SU-DHL-6 (cell line): ENCODE measurements around the gene KIRREL2.

Experiments used
- EZH2phosphoT487 ChIP-seq: fragments of 200-600 bp; sonication (generic), shearing (Covaris generic); conservative IDR thresholded peaks from 2 replicates; pipeline ENCODE4 v1.6.1; 2018; ENCODE audit warnings: mild to moderate bottlenecking, antibody characterized with exemption, low read length, moderate library complexity, mixed read lengths
- TF ChIP-seq, protein P1 (sequence below): fragments of 200-600 bp; sonication (generic); IDR thresholded peaks from one replicate; pipeline ENCODE4 v1.5.1; 2017; ENCODE audit warnings: antibody characterized with exemption, mild to moderate bottlenecking, low read length, moderate library complexity; ENCODE audit not compliant: insufficient read depth, poor library complexity, severe bottlenecking

DNA sequence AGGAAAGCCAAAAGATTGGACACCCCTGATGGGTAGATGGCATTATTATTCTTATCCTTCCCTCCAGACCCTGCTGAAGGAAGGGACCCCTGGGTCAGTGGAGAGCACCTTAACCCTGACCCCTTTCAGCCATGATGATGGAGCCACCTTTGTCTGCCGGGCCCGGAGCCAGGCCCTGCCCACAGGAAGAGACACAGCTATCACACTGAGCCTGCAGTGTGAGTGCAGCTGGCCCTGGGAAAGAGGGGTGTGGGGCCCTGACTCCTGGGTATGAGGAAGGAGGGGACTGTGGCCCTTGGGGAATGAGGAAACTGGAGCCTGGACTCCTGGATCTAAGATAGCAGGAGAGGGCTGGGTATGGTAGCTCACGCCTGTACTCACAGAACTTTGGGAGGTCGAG is 2.7 kb downstream of the KIRREL2 start:
- TF ChIP-seq, protein P1, sequence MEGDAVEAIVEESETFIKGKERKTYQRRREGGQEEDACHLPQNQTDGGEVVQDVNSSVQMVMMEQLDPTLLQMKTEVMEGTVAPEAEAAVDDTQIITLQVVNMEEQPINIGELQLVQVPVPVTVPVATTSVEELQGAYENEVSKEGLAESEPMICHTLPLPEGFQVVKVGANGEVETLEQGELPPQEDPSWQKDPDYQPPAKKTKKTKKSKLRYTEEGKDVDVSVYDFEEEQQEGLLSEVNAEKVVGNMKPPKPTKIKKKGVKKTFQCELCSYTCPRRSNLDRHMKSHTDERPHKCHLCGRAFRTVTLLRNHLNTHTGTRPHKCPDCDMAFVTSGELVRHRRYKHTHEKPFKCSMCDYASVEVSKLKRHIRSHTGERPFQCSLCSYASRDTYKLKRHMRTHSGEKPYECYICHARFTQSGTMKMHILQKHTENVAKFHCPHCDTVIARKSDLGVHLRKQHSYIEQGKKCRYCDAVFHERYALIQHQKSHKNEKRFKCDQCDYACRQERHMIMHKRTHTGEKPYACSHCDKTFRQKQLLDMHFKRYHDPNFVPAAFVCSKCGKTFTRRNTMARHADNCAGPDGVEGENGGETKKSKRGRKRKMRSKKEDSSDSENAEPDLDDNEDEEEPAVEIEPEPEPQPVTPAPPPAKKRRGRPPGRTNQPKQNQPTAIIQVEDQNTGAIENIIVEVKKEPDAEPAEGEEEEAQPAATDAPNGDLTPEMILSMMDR: no peak
- no peak for TF ChIP-seq EZH2phosphoT487
